ENCODE data around the gene MACROD2. TPM values are rescaled to one million over a fixed set of nuclear protein-coding genes. Genes with fewer than 3 reads are reported as not detected.

Gene MACROD2
- total RNA-seq, 1 experiment from 2014 or later, result 0.86 TPM

Other genes with a start within 250 kb of the MACROD2 start
- 16.6 and 26.9 TPM in 2 replicates for gene ESF1, start 210.6 kb upstream of the MACROD2 start, total RNA-seq (2014; rRNA removed; shearing (Covaris generic))
- gene NDUFAF5, start 210.5 kb upstream of the MACROD2 start, total RNA-seq (2014; rRNA removed; shearing (Covaris generic)), result 27.4 and 49.6 TPM in 2 replicates
- gene SEL1L2, start 4.9 kb upstream of the MACROD2 start, total RNA-seq (2014; rRNA removed; shearing (Covaris generic)), result not detected in 2 replicates

Measured in Daoy (cell line).